Immature natural killer cell (primary cell): Measurements from ENCODE around the gene RPUSD1. TPM values are rescaled to one million over a fixed set of nuclear protein-coding genes. Genes with fewer than 3 reads are reported as not detected.
"Not testable (repeated sequence)": the region's sequence is repeated elsewhere in the genome, so short reads cannot be mapped to it uniquely, and the experiment has no call there.

ENCODE experiments used
- DNase-seq, 3 donors: peaks; one replicate each; pipeline ENCODE4 v3.0.0; 2022; ENCODE audit warnings: mixed read lengths in 1 of 3
- H3K27ac Mint-ChIP-seq, 6 donors: one replicate each; pipeline ENCODE4 v1.8.0; 2020; ENCODE audit warnings: mixed read lengths in 6 of 6, mild to moderate bottlenecking in 5 of 6, inconsistent platforms in 4 of 6, moderate library complexity in 3 of 6
- H3K27me3 Mint-ChIP-seq, 3 donors: one replicate each; pipeline ENCODE4 v1.8.0; 2020 to 2021; ENCODE audit warnings: low read depth in 3 of 3, mild to moderate bottlenecking in 3 of 3, mixed read lengths in 3 of 3, moderate library complexity in 3 of 3, inconsistent platforms in 1 of 3
- H3K36me3 Mint-ChIP-seq, 3 donors: one replicate each; pipeline ENCODE4 v1.8.0; 2020; ENCODE audit warnings: mixed read lengths in 3 of 3, inconsistent platforms in 2 of 3, mild to moderate bottlenecking in 2 of 3
- H3K4me1 Mint-ChIP-seq, 2 donors: one replicate each; pipeline ENCODE4 v1.8.0; 2020; ENCODE audit warnings: inconsistent platforms in 2 of 2, mild to moderate bottlenecking in 2 of 2, mixed read lengths in 2 of 2, moderate library complexity in 1 of 2
- H3K4me3 Mint-ChIP-seq, 5 donors: one replicate each; pipeline ENCODE4 v1.8.0; 2020; ENCODE audit warnings: mild to moderate bottlenecking in 5 of 5, mixed read lengths in 5 of 5, inconsistent platforms in 3 of 5, moderate library complexity in 3 of 5
- H3K9me3 Mint-ChIP-seq, 6 donors: one replicate each; pipeline ENCODE4 v1.8.0; 2020; ENCODE audit warnings: mild to moderate bottlenecking in 6 of 6, mixed read lengths in 6 of 6, inconsistent platforms in 4 of 6, moderate library complexity in 3 of 6
- polyA plus RNA-seq, 3 donors: library from polyadenylated mRNA; unstranded; fragments of 300-500 nt; fragmentation: Illumina TruSeq; gene quantifications; one replicate each; pipeline ENCODE4 v1.2.3, GENCODE V29; 2021

Gene RPUSD1, protein sequence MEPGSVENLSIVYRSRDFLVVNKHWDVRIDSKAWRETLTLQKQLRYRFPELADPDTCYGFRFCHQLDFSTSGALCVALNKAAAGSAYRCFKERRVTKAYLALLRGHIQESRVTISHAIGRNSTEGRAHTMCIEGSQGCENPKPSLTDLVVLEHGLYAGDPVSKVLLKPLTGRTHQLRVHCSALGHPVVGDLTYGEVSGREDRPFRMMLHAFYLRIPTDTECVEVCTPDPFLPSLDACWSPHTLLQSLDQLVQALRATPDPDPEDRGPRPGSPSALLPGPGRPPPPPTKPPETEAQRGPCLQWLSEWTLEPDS
- polyA plus RNA-seq: 10 to 100 TPM; 23.9 to 49.9 (median 27.7) TPM

DNA sequence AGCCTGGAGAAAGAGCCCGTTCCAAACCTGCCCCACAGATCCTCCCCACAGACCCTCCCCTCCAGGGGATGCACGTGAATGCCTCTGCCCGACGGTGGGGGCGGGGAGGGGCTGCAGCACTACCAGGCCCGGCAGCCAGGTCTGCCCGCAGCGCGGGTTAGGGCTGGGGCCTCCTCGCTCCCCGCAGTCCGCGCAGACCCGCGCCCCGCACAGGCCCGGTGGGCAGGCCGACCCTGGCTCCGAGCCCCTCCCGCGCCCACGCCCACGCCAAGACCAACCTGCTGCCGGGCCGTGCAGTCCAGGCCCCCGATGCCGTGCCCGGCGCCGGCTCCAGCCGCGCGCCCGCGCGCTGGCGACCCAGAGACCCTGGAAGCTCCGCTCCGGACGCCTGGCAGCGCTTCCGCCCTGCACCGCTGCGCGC, at the start of gene RPUSD1:
Gene RPUSD1 (minus strand): TSS at position 404 of the 421 bp plus-strand sequence. CDS start 644 bp downstream, outside the sequence.
- Mint-ChIP-seq H3K4me3 (peak within 1 kb of the TSS; percentile 67 to 85 (median 83)), H3K27me3 (peaks cover 0 to 4% (median 0%) of the 10 kb centered on the region in 3 donors), H3K36me3 (peaks cover 0 to 4% (median 4%) of the 10 kb centered on the region in 3 donors), H3K4me1 (peaks cover 0 to 8% of the 10 kb centered on the region in 2 donors), H3K9me3 (no peaks in the 10 kb centered on the region), H3K27ac (peak within 1 kb of the TSS in 4 of 6 donors; percentile 30 to 62 (median 46))
- DNase-seq: no peak

DNA sequence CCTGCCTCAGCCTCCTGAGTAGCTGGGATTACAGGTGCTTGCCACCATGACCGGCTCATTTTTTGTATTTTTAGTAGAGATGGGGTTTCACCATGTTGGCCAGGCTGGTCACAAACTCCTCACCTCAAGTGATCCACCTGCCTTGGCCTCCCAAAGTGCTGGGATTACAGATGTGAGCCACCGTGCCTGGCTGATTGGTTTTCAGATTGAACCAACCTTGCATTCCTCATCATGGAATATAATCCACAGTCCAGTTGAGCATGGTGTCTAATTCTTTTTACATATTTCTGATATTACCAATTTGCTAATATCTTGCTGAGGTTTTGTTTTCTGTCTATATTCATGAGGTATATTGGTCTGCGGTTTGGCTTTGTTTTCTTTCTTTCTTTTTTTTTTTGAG, 48.6 kb upstream of the RPUSD1 start:
- H3K27ac Mint-ChIP-seq, H3K36me3 Mint-ChIP-seq: not testable (repeated sequence)

DNA sequence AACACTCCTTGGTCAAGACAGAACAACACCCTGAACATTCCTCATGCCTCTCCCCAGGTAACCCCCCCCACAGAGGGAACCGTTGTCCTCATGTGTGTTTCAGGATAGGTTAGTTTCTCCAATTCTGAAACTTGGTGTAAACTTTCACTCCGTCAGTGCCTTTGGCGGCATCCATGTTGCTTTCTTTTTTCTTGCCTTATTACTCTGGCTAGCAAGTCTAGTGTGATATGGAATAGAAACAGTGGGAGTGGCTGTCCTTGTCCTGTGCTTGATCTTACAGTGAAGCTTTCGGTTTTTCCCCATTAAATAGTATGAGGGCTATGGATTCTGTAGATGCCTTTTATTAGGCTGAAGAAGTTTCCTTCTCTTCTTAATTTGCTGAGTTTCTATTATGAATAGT, 48.0 kb upstream of the RPUSD1 start:
- no peak for DNase-seq
- no peaks in the 10 kb centered on the region for H3K36me3 Mint-ChIP-seq
- no peaks in the 10 kb centered on the region for H3K4me1 Mint-ChIP-seq
- H3K4me3 Mint-ChIP-seq: no peak overlapping the region
- no peak overlapping the region for H3K27ac Mint-ChIP-seq
- peaks cover 0 to 6% (median 0%) of the 10 kb centered on the region in 3 donors for H3K27me3 Mint-ChIP-seq
- H3K9me3 Mint-ChIP-seq: peaks cover 2 to 17% (median 13%) of the 10 kb centered on the region in 6 donors

More for the DNA sequence above, 48.6 kb upstream of the RPUSD1 start:
- peaks cover 2 to 17% (median 13%) of the 10 kb centered on the region in 6 donors for H3K9me3 Mint-ChIP-seq
- H3K27me3 Mint-ChIP-seq, H3K4me1 Mint-ChIP-seq, DNase-seq, H3K4me3 Mint-ChIP-seq: not testable (repeated sequence)

DNA sequence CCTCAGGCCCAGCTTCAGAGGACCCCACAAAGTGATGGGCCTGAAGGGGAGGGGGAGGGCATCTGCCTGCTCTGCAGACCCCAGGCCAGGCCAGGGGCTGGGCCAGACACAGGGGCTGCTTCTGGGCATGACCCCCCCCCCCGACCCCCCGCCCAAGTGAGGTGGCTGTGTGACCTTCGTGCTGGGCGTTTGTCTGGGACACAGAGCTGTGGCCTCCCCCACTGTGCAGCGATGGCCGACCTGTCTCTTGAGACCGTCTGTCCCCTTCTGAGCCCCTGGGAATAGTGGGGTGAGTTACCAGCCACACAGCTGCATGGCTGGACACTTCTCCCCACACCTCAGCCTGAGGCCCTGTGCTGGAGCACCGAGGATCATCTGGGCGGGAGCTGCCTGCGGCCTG, 47.2 kb upstream of the RPUSD1 start:
- H3K4me3 Mint-ChIP-seq: no peak overlapping the region
- H3K36me3 Mint-ChIP-seq: no peaks in the 10 kb centered on the region
- no peak overlapping the region for H3K27ac Mint-ChIP-seq
- H3K27me3 Mint-ChIP-seq: peaks cover 0 to 6% (median 0%) of the 10 kb centered on the region in 3 donors
- peaks cover 2 to 17% (median 13%) of the 10 kb centered on the region in 6 donors for H3K9me3 Mint-ChIP-seq
- no peaks in the 10 kb centered on the region for H3K4me1 Mint-ChIP-seq
- no peak for DNase-seq

DNA sequence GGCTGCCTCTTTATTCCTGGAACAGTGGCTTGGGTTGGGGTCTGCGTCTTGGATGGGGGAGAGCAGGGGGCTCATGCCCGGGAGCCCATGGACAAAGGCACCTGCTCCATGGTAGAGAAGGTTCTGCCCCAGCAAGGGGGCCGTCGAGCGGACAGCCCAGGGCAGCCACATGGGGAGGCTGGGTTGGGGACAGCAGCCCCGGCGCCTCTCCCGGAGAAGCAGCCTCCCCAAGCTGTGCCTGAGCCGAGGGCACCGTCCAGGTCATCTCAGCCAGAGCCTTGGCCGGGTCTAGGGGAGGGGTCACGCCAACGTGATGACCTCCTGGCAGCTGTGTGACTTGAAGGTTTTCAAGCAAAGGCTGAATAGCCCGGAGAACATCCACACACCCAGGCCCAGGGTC, 45.2 kb upstream of the RPUSD1 start:
- H3K9me3 Mint-ChIP-seq: peaks cover 2 to 13% (median 12%) of the 10 kb centered on the region in 6 donors
- no peak for DNase-seq
- H3K27me3 Mint-ChIP-seq: peaks cover 0 to 3% (median 2%) of the 10 kb centered on the region in 3 donors
- H3K4me3 Mint-ChIP-seq: no peak overlapping the region
- H3K27ac Mint-ChIP-seq: no peak overlapping the region
- no peaks in the 10 kb centered on the region for H3K36me3 Mint-ChIP-seq
- no peaks in the 10 kb centered on the region for H3K4me1 Mint-ChIP-seq

DNA sequence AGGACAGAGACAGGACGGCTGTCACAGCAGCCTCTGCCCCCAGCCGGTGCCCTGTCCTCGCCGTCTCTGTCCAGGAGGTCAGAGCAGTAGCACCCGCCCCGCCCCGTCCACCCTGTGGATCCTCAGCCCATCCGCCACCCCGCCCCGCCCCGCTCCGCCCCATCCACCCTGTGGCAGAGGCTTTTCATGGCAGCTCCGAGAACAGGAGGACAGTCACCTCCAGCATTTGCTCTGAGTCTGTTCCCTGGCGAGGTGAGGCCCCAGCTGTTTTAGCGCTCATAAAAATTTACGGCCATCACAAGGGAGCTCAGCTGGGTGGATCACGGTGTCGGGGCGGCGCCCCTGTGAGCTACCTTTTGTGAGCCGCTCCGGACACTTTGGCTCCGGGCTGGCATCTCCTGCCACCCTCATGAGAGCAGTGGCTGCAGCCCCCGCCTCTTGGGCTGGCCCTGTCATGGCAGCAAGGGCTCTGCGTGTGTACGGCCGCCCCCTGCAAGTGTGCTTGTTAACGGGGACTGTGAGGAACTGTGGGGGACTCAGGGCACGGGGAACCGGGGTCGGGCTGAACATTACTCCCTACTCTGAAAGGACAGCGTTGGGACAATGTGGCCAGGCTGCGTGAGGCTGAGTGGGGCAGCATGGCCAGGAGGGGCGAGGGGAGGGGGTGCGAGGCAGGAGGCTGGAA, 44.6 kb upstream of the RPUSD1 start:
- H3K36me3 Mint-ChIP-seq: no peaks in the 10 kb centered on the region
- H3K27me3 Mint-ChIP-seq: peaks cover 0 to 5% (median 0%) of the 10 kb centered on the region in 3 donors
- no peaks in the 10 kb centered on the region for H3K4me1 Mint-ChIP-seq
- no peak overlapping the region for H3K27ac Mint-ChIP-seq
- H3K4me3 Mint-ChIP-seq: no peak overlapping the region
- H3K9me3 Mint-ChIP-seq: peaks cover 2 to 13% (median 10%) of the 10 kb centered on the region in 6 donors
- no peak for DNase-seq

DNA sequence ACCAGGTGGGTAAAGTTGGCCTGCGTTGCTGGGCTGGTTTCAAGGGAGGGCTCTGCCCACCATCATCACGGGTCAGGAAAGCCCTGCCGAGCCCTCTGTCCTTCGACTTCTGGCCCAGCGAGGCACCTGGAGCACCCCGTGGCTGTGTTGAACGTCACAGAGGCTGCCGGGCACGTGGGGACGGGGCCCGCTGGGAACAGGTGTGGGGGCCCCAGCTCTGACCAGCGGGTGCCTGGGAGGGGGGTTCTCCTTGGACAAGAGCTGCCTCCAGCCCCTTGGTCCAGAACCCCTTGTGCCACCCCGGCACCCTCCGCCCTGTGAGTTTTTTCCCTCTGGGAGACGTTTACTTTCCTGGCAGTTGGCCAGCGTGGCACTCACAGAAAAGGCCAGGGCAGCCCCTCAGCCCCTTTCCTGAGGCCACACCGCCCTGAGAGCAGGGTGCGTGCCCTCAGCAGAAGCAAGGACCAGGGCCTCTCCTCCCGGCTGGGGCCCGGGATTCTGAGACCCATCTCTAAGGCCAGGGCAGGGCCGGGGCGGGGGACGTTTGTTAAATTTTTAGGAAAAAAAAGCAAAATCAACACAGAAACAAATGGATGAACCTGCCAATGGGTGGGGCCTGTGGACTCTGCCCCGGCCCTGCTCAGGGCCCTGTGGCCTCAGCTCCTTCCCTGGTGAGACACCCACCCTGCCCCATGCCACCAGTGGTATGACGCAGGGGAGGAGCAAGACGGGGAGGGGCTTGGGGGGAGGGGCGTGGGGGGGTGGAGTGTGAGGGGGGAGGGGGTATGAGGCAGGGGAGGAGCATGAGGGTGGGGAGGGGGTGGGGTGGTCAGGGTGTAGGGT, 43.6 kb upstream of the RPUSD1 start:
- Mint-ChIP-seq H3K36me3 (no peaks in the 10 kb centered on the region), H3K9me3 (peaks cover 2 to 10% (median 7%) of the 10 kb centered on the region in 6 donors), H3K4me1 (no peaks in the 10 kb centered on the region), H3K27ac (no peak overlapping the region), H3K4me3 (no peak overlapping the region), H3K27me3 (peaks cover 0 to 5% (median 0%) of the 10 kb centered on the region in 3 donors)
- no peak for DNase-seq

DNA sequence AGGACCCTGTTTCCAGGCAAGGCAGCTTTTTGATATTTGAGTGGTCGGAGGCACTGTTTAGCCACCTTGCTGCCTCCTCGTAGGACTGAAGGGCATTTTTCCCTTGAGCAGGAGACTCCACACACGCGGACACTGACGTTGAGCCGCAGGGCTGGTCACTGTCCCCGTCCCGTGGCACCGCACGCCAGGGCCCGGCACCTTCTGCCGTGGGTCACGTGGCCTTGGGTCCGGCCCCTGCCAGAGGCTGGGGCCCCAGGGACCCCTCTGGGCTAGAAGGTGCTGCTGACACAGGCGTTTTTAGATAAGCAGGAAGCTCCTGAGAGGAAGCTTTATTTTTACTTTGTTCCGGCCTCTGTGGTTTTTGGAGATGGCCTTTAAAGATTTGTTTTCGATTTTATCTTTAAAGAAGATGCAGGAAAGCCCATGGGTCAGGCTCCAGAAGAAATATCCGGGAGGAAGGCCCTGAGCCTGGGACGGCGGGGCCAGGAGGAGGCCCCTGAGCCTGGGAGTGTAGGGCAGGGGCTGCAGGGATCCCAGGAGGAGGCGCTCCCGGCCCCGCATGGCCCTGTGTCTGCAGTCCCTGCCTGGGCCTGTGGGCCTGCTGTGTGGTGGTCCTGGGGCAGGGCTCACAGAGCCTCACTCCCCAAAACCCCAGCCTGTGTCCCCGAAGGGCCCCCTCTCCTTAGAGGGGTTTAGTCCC, 42.8 kb upstream of the RPUSD1 start:
- peaks cover 0 to 3% (median under 1%) of the 10 kb centered on the region in 6 donors for H3K9me3 Mint-ChIP-seq
- no peak for DNase-seq
- peaks cover 0 to 5% (median 0%) of the 10 kb centered on the region in 3 donors for H3K27me3 Mint-ChIP-seq
- no peak overlapping the region for H3K27ac Mint-ChIP-seq
- no peaks in the 10 kb centered on the region for H3K36me3 Mint-ChIP-seq
- H3K4me1 Mint-ChIP-seq: no peaks in the 10 kb centered on the region
- no peak overlapping the region for H3K4me3 Mint-ChIP-seq

DNA sequence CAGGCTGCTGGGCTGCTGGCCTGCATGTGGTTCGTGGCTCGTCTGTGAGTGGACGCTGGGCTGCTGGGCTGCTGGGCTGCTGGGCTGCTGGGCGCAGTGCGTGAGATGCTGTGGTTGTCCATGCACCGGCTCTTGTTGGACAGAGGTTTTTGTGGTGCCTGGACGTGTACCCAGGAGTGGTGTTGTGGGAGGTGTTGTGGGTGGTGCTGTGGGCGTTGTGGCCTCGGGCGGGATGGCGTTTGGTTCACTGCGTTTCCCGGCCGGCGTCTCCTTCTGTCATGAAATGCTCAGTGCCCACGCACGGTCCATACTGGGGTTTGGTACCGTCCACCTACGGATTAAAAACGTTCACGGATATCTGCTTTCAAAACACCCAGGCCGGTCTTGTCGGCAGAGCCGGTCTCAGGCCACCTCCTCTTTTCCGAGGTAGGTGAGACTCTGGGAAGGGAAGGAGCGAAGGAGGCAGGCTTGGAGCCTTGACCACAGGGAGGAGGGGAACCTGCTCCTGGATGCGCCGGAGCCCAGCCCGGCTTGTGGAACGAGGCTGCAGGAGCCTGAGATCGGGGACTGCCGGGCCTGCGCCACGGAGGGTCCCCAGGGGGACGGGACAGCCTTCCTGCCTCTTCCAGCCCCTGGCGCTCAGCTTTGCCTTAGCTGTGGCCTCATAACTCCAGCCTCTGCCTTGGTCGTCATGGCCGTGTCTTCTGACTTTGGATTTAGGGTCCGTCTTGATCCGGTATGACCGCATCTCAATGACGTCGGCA, 42.1 kb upstream of the RPUSD1 start:
- Mint-ChIP-seq H3K4me1 (no peaks in the 10 kb centered on the region), H3K4me3 (peak overlapping the region in 1 of 5 donors; percentile 12), H3K27me3 (peaks cover 0 to 5% (median 2%) of the 10 kb centered on the region in 3 donors), H3K27ac (peak overlapping the region in 1 of 6 donors; percentile 50), H3K9me3 (no peaks in the 10 kb centered on the region), H3K36me3 (no peaks in the 10 kb centered on the region)
- DNase-seq: no peak

DNA sequence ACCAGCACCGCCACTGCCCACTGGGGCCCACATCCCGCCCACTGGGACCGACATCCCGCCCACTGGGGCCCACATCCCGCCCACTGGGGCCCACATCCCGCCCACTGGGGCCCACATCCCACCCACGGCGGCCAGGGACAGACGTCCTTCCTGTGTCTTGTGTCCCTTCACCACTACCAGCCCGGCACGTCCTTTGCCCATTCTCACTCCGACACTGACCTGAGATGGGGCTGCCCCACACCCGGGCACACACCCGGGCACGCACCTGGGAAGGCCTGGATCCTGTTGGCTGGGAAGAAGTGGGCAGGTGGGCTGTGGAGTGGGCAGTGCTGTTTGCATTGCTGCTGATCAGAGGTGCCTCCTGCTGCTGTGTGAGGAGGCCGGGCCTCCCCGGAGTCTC, 40.7 kb upstream of the RPUSD1 start:
- Mint-ChIP-seq H3K27me3 (peaks cover 0 to 5% (median 2%) of the 10 kb centered on the region in 3 donors), H3K9me3 (no peaks in the 10 kb centered on the region), H3K4me1 (no peaks in the 10 kb centered on the region), H3K4me3 (no peak overlapping the region), H3K27ac (no peak overlapping the region), H3K36me3 (no peaks in the 10 kb centered on the region)
- no peak for DNase-seq

DNA sequence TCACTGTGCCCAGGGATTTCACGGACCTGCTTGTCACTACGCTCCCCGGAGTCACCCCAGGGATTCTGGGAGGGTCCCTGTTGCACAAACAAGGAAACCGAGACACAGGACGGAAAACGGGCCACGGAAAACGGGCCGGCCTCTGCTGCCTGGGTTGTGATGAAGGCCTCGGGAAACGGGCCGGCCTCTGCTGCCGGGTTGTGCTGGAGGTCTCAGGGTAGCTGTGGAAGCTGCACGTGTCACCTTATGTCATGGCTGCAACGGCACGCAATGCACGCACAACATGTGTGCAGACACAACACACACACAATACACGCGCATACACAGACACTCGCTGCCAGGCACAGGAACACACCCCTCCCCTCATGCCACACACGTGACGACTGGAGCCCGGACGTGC, 39.3 kb upstream of the RPUSD1 start:
- no peaks in the 10 kb centered on the region for H3K4me1 Mint-ChIP-seq
- H3K9me3 Mint-ChIP-seq: no peaks in the 10 kb centered on the region
- no peak overlapping the region for H3K27ac Mint-ChIP-seq
- H3K4me3 Mint-ChIP-seq: no peak overlapping the region
- no peaks in the 10 kb centered on the region for H3K36me3 Mint-ChIP-seq
- H3K27me3 Mint-ChIP-seq: peaks cover 0 to 5% (median 2%) of the 10 kb centered on the region in 3 donors
- DNase-seq: no peak

DNA sequence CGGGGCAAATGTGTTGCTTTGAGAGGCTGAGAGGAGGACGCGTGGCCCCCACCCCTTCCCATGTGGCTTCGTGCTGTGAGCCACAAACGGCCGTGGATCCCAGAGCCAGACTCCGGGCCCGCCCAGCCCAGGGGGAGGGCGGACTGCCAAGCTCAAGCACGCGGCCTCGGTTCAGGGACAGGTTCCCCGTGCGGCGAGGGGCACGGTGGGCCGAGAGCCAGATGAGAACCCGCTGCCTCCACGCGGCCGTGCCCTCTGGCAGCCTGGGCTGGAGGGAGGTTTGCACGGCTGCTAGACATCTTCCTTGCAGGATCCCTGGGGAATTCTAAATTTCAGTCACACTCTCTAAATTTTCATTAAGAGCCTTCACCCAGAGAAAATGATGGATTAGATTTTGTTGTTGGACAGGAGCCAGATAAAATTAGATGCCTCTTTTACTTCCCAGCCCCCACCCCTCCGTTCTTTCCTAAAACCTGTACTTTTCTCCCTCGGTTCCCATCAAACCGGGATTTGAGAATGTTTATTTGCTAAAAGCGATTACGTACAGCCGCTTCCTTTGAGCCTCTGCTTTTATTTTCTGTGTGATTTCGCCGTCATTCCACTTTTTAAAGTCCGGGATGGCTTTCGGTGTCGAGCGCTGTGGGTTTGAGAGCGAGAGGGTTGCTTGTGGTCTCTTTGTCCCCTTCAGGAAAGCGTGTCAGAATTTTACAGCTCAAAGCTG, 37.3 kb upstream of the RPUSD1 start:
- Mint-ChIP-seq H3K27ac (no peak overlapping the region), H3K9me3 (no peaks in the 10 kb centered on the region), H3K4me1 (no peaks in the 10 kb centered on the region), H3K36me3 (no peaks in the 10 kb centered on the region), H3K27me3 (peaks cover 2 to 5% (median 4%) of the 10 kb centered on the region in 3 donors), H3K4me3 (no peak overlapping the region)
- no peak for DNase-seq
